Panc1 (cell line): ENCODE data around the gene ATIC. TPM values are rescaled to one million over a fixed set of nuclear protein-coding genes. Genes with fewer than 3 reads are reported as not detected.

Experiments
- ATAC-seq: fragments of 200-7000 bp; cut with Tn5 transposase; 2 replicates; pipeline ENCODE4 v1.9.1; 2020; ENCODE audit warnings: mild to moderate bottlenecking, moderate library complexity
- BruUV-seq: library from RNA; stranded (reverse); fragments of 400-500 nt; replicated peaks from 2 replicates; lab custom pipeline; 2021; lab: Mats Ljungman, UMichigan
- CTCF ChIA-PET: fragments of 300-600 bp; sonication (Branson Sonifier 250); formaldehyde crosslinking; loops from one replicate; lab custom pipeline; 2022; ENCODE audit warnings: antibody characterized with exemption; lab: Charles Lee
- POLR2A ChIA-PET: fragments of 300-600 bp; sonication (Branson Sonifier 250); formaldehyde crosslinking; loops from one replicate; lab custom pipeline; 2022; ENCODE audit warnings: antibody characterized with exemption; lab: Charles Lee
- DNase-seq: peaks from one replicate; pipeline ENCODE4 v3.0.0-alpha.2; 2010; ENCODE audit warnings: low read depth, low spot score
- H3K27ac ChIP-seq: 2 replicates; pipeline ENCODE4 v1.5.1; 2011; ENCODE audit warnings: mild to moderate bottlenecking, low read length, inconsistent platforms
- H3K27me3 ChIP-seq: fragments of 200-500 bp; sonication (Bioruptor generic); 2 replicates; pipeline ENCODE4 v1.6.0; 2014; ENCODE audit warnings: low read length, inconsistent platforms; ENCODE audit not compliant: control insufficient read depth, insufficient read depth
- H3K36me3 ChIP-seq: fragments of 200-500 bp; sonication (Bioruptor generic); 2 replicates; pipeline ENCODE4 v1.5.1; 2014; ENCODE audit warnings: inconsistent platforms, mild to moderate bottlenecking, low read length, moderate library complexity; ENCODE audit not compliant: control insufficient read depth, insufficient read depth
- H3K4me1 ChIP-seq: 2 replicates; pipeline ENCODE4 v1.5.1; 2011; ENCODE audit warnings: inconsistent platforms, mild to moderate bottlenecking, low read length, moderate library complexity; ENCODE audit not compliant: control insufficient read depth, insufficient read depth
- H3K4me3 ChIP-seq, 2 experiments: 2 replicates each; pipeline ENCODE4 v1.5.1; 2011 to 2012; ENCODE audit warnings: low read depth in 2 of 2, low read length in 2 of 2, mild to moderate bottlenecking in 2 of 2, inconsistent platforms in 1 of 2, moderate library complexity in 1 of 2
- H3K9me3 ChIP-seq: fragments of 200-500 bp; sonication (Bioruptor generic); 2 replicates; pipeline ENCODE4 v1.5.1; 2014; ENCODE audit warnings: low read depth, mild to moderate bottlenecking, inconsistent platforms, low read length, moderate library complexity; ENCODE audit not compliant: control insufficient read depth, insufficient read depth
- CTCF ChIP-seq: fragments of 450-650 bp; IDR thresholded peaks from 2 replicates; pipeline ENCODE4 v1.5.1; 2017; ENCODE audit warnings: mild to moderate bottlenecking
- POLR2AphosphoS5 ChIP-seq: IDR thresholded peaks from 2 replicates; pipeline ENCODE4 v1.6.1; 2012; ENCODE audit warnings: mild to moderate bottlenecking, low read depth, low read length, moderate library complexity
- SIN3A ChIP-seq: IDR thresholded peaks from 2 replicates; pipeline ENCODE4 v1.6.1; 2012; ENCODE audit warnings: low read depth, mild to moderate bottlenecking, low read length, moderate library complexity, borderline replicate concordance; ENCODE audit not compliant: insufficient read depth
- TCF7L2 ChIP-seq: IDR thresholded peaks from 2 replicates; pipeline ENCODE4 v1.6.1; 2011; ENCODE audit warnings: mild to moderate bottlenecking, low read depth, low read length, inconsistent platforms
- in situ Hi-C: cut with HindIII; loops from 2 replicates; pipeline ENCODE4 v1.10.0; 2016; ENCODE audit warnings: low sequenced_read_pairs, low pct_unique_long_range_greater_than_20kb
- intact Hi-C: fragments of 100-400 bp; cut with micrococcal nuclease; formaldehyde crosslinking; loops from one replicate; pipeline ENCODE4 v1.10.0; 2022; ENCODE audit not compliant: unreplicated experiment
- total RNA-seq: library from RNA; stranded (reverse); gene quantifications from one replicate; pipeline ENCODE4 v1.2.1, GENCODE V29; 2021; ENCODE audit not compliant: unreplicated experiment
- TF ChIP-seq, protein P1 (sequence below), 2 experiments: IDR thresholded peaks; 2 replicates each; pipeline ENCODE4 v1.6.1; 2011 to 2012; ENCODE audit warnings: low read depth in 2 of 2, control low read depth in 1 of 2, low read length in 1 of 2, mild to moderate bottlenecking in 1 of 2, moderate library complexity in 1 of 2; ENCODE audit not compliant: insufficient read depth in 1 of 2

ATIC gene
- total RNA-seq, 1 experiment from 2014 or later = 223 TPM

DNA sequence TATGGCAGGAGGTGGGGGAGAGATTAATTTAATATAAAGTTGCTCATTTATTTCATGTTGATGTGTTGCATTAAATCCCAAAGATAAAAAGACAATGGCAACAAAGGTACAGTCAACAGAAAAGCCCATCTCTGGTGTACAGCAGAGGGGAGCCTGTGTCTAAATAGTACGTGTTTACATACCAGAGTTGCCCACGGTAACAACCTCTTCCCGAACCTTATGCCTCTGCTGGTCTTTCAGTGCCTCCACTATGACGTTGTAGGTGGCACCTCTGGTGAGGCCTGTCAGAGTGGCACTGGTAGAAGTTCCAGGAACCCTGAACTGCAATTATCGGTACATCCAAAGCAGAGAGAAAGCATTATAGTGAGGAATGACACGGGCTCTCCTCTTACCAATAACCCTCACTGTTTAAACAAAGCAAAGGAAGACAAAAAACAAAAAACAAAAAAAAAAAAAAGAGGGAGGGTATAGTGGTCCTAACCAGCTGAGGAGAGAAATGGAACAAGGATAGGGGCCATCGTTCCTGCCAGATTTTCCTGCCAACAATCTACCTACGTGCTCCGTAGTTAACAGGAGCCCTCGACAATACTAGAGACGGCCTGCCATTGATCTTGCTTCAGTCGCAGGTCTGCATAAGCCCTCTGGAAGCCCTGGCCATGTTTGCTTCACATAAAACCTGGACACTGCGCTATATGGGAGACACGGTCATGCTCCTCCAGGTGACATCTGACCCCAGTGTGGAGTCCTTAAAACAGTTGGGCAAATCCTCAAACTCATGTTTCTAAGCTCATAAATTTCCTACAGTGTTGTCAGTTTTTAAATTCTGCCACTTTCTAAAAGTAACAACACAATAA is 58.5 kb downstream of the ATIC start:
- ATAC-seq = no peak
- no peaks in the 10 kb centered on the region for H3K9me3 ChIP-seq
- TF ChIP-seq, protein P1, sequence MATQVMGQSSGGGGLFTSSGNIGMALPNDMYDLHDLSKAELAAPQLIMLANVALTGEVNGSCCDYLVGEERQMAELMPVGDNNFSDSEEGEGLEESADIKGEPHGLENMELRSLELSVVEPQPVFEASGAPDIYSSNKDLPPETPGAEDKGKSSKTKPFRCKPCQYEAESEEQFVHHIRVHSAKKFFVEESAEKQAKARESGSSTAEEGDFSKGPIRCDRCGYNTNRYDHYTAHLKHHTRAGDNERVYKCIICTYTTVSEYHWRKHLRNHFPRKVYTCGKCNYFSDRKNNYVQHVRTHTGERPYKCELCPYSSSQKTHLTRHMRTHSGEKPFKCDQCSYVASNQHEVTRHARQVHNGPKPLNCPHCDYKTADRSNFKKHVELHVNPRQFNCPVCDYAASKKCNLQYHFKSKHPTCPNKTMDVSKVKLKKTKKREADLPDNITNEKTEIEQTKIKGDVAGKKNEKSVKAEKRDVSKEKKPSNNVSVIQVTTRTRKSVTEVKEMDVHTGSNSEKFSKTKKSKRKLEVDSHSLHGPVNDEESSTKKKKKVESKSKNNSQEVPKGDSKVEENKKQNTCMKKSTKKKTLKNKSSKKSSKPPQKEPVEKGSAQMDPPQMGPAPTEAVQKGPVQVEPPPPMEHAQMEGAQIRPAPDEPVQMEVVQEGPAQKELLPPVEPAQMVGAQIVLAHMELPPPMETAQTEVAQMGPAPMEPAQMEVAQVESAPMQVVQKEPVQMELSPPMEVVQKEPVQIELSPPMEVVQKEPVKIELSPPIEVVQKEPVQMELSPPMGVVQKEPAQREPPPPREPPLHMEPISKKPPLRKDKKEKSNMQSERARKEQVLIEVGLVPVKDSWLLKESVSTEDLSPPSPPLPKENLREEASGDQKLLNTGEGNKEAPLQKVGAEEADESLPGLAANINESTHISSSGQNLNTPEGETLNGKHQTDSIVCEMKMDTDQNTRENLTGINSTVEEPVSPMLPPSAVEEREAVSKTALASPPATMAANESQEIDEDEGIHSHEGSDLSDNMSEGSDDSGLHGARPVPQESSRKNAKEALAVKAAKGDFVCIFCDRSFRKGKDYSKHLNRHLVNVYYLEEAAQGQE (IDR thresholded peaks at IDR 0.05; ENCODE audit: insufficient read depth in 1 of 2, low read depth in 2 of 2, low read length in 1 of 2) = no peak
- no peak for TF ChIP-seq SIN3A
- TF ChIP-seq POLR2AphosphoS5 = no peak
- TF ChIP-seq TCF7L2 = no peak
- no peak for TF ChIP-seq CTCF
- in situ Hi-C loops (no loop called here), intact Hi-C loops (no loop called here)
- H3K27ac ChIP-seq = no peak overlapping the region
- POLR2A ChIA-PET = no interaction called here
- H3K27me3 ChIP-seq = no peaks in the 10 kb centered on the region
- no peak for DNase-seq
- no peaks in the 10 kb centered on the region for H3K4me1 ChIP-seq
- H3K36me3 ChIP-seq = no peaks in the 10 kb centered on the region
- CTCF ChIA-PET = no interaction called here
- no TSS peak for BruUV-seq
- H3K4me3 ChIP-seq = no peak overlapping the region

DNA sequence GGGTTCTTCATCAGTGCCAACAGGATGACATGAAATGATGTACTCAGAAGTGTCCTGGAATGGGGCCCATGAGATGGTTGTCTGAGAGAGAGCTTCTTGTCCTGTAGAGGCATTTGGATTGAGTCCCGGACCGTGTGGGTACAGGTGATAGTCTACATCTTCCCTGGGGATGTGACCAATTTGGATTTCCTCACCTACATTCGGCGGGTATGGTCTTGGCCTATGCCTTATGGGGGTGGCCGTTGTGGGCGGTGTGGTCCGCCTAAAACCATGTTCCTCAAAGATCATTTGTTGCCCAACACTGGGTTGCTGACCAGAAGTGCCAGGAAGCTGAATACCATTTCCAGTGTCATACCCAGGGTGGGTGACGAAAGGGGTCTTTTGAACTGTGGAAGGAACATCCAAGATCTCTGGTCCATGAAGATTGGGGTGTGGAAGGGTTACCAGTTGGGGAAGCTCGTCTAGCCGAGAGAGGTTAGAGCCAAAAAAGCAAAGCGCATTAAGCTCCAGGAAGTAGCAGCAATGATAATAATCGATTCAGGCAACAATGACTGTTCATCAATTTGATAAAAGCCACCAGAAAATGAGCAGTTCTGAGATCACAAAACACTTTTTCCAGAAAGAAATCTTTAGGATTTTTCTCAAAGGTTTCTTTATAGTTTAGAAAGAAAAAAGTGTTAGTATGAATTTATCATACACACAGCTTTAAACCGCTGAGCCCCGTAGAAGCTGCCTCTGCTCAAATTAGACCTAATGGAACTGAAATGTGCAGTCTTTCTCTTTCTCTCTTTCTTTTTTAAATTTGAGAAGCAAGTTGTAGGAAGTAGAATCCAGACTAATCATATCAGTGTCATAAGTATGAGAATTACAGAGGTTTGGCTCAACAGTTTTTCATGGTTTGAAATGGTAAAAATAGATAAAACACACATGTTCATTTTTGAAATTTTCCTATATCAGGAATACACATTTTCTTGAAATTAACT is 60.3 kb downstream of the ATIC start:
- intact Hi-C loops = no loop called here
- in situ Hi-C loops = no loop called here
- DNase-seq (no peak), ATAC-seq (no peak)
- H3K36me3 ChIP-seq = no peaks in the 10 kb centered on the region
- H3K9me3 ChIP-seq = no peaks in the 10 kb centered on the region
- H3K27me3 ChIP-seq = no peaks in the 10 kb centered on the region
- TF ChIP-seq CTCF = no peak
- TF ChIP-seq TCF7L2 = no peak
- no peak for TF ChIP-seq SIN3A
- TF ChIP-seq, protein P1 (IDR thresholded peaks at IDR 0.05; ENCODE audit: insufficient read depth in 1 of 2, low read depth in 2 of 2, low read length in 1 of 2) = no peak
- no peak for TF ChIP-seq POLR2AphosphoS5
- BruUV-seq = no TSS peak
- ChIA-PET POLR2A (no interaction called here), CTCF (no interaction called here)
- H3K4me3 ChIP-seq = no peak overlapping the region
- no peaks in the 10 kb centered on the region for H3K4me1 ChIP-seq
- H3K27ac ChIP-seq = no peak overlapping the region
